SK-N-SH (cell line): ENCODE measurements around the gene SHROOM2. TPM values are rescaled to one million over a fixed set of nuclear protein-coding genes. Genes with fewer than 3 reads are reported as not detected.

Experiments used
- CTCF ChIA-PET: fragments of 300-600, 350-600 bp; formaldehyde crosslinking; extraction: SDS; loops from one replicate; lab custom pipeline; 2021; lab: Yijun Ruan, JAX
- POLR2A ChIA-PET: fragments of 350-600 bp; sonication (Branson Sonifier 250); formaldehyde crosslinking; extraction: SDS; loops from one replicate; lab custom pipeline; 2020; ENCODE audit warnings: antibody characterized with exemption, inconsistent platforms; lab: Yijun Ruan, JAX
- DNase-seq: peaks from one replicate; pipeline ENCODE4 v3.0.0; 2012
- H2AFZ ChIP-seq: fragments of 200-600 bp; sonication (generic); 2 replicates; pipeline ENCODE4 v1.8.1; 2016; ENCODE audit warnings: antibody characterized with exemption, mild to moderate bottlenecking, low read depth
- H3F3A ChIP-seq: fragments of 200-600 bp; sonication (generic); replicated peaks from 2 replicates; pipeline ENCODE3; 2016; ENCODE audit warnings: antibody characterized with exemption, mild to moderate bottlenecking; ENCODE audit not compliant: insufficient read depth
- H3K27ac ChIP-seq, 2 experiments: fragments of 200-500 bp in 1 of 2; fragments of 200-600 bp in 1 of 2; sonication (Bioruptor generic) in 1 of 2; sonication (generic), shearing (Covaris generic) in 1 of 2; 2 replicates each; pipeline versions ENCODE4 v1.5.1 to v1.6.1; 2014 to 2016; ENCODE audit warnings: low read depth in 2 of 2, inconsistent platforms in 1 of 2, low read length in 1 of 2, mild to moderate bottlenecking in 1 of 2, mixed read lengths in 1 of 2
- H3K27me3 ChIP-seq: fragments of 200-600 bp; sonication (generic), shearing (Covaris generic); 2 replicates; pipeline ENCODE4 v1.6.1; 2016; ENCODE audit warnings: mixed run types; ENCODE audit not compliant: insufficient read depth
- H3K36me3 ChIP-seq, 2 experiments: fragments of 200-500 bp in 1 of 2; fragments of 200-600 bp in 1 of 2; sonication (Bioruptor generic) in 1 of 2; sonication (generic) in 1 of 2; replicated peaks in 1 of 2; 2 replicates each; pipeline versions ENCODE3 to v1.5.1; 2014 to 2016; ENCODE audit warnings: low read length in 1 of 2, mild to moderate bottlenecking in 1 of 2; ENCODE audit not compliant: insufficient read depth in 2 of 2, control insufficient read depth in 1 of 2
- H3K4me1 ChIP-seq, 2 experiments: fragments of 200-500 bp in 1 of 2; fragments of 200-600 bp in 1 of 2; sonication (Bioruptor generic) in 1 of 2; sonication (generic), shearing (Covaris generic) in 1 of 2; 2 replicates each; pipeline versions ENCODE4 v1.5.1 to v1.6.1; 2014 to 2016; ENCODE audit warnings: low read depth in 1 of 2, low read length in 1 of 2, mixed run types in 1 of 2; ENCODE audit not compliant: insufficient read depth in 2 of 2, control insufficient read depth in 1 of 2
- H3K4me2 ChIP-seq: fragments of 200-600 bp; sonication (generic), shearing (Covaris generic); 2 replicates; pipeline ENCODE4 v1.6.1; 2017; ENCODE audit warnings: mixed run types
- H3K4me3 ChIP-seq, 2 experiments: fragments of 200-500 bp in 1 of 2; fragments of 200-600 bp in 1 of 2; sonication (Bioruptor generic) in 1 of 2; sonication (generic), shearing (Covaris generic) in 1 of 2; 2 replicates each; pipeline versions ENCODE4 v1.5.1 to v1.8.1; 2014 to 2016; ENCODE audit warnings: low read depth in 2 of 2, inconsistent platforms in 1 of 2, low read length in 1 of 2, mild to moderate bottlenecking in 1 of 2, mixed read lengths in 1 of 2, moderate library complexity in 1 of 2
- H3K79me2 ChIP-seq: fragments of 200-600 bp; sonication (generic); 2 replicates; pipeline ENCODE4 v1.8.1; 2017; ENCODE audit warnings: mild to moderate bottlenecking; ENCODE audit not compliant: insufficient read depth
- H3K9ac ChIP-seq: fragments of 200-600 bp; sonication (generic); 2 replicates; pipeline ENCODE4 v1.6.1; 2017; ENCODE audit warnings: mixed run types
- H3K9me2 ChIP-seq: fragments of 200-600 bp; sonication (generic); 2 replicates; pipeline ENCODE4 v1.6.1; 2017; ENCODE audit warnings: mixed run types
- H3K9me3 ChIP-seq: fragments of 200-600 bp; sonication (generic); 2 replicates; pipeline ENCODE4 v1.6.1; 2017; ENCODE audit warnings: mixed run types, mild to moderate bottlenecking, moderate library complexity
- H4K20me1 ChIP-seq: fragments of 200-600 bp; sonication (generic); 2 replicates; pipeline ENCODE4 v1.6.1; 2017; ENCODE audit warnings: mild to moderate bottlenecking, mixed run types; ENCODE audit not compliant: insufficient read depth
- ELF1 ChIP-seq: IDR thresholded peaks from 2 replicates; pipeline ENCODE4 v1.4.0; 2012
- EP300 ChIP-seq, 2 experiments: IDR thresholded peaks; 2 replicates each; pipeline versions ENCODE4 v1.4.0 to v1.6.1; 2012; ENCODE audit warnings: borderline replicate concordance in 1 of 2, low read depth in 1 of 2, low read length in 1 of 2
- EZH2phosphoT487 ChIP-seq: fragments of 200-600 bp; sonication (generic); IDR thresholded peaks from 2 replicates; pipeline ENCODE4 v1.6.1; 2017; ENCODE audit warnings: low read depth, mixed run types, mild to moderate bottlenecking, antibody characterized with exemption, moderate library complexity, borderline replicate concordance
- FOSL2 ChIP-seq: IDR thresholded peaks from 2 replicates; pipeline ENCODE4 v1.4.0; 2012; ENCODE audit warnings: low read depth, mild to moderate bottlenecking, moderate library complexity, borderline replicate concordance
- FOXJ3 ChIP-seq: sonication (generic); formaldehyde crosslinking; IDR thresholded peaks from 2 replicates; pipeline ENCODE4 v1.5.1; 2020; ENCODE audit warnings: mild to moderate bottlenecking, missing genetic modification reagents
- FOXM1 ChIP-seq: IDR thresholded peaks from 2 replicates; pipeline ENCODE4 v1.4.0; 2012; ENCODE audit warnings: low read depth, mild to moderate bottlenecking
- GABPA ChIP-seq: IDR thresholded peaks from 2 replicates; pipeline ENCODE4 v1.4.0; 2012; ENCODE audit warnings: low read depth, mild to moderate bottlenecking
- JUND ChIP-seq: IDR thresholded peaks from 2 replicates; pipeline ENCODE4 v1.4.0; 2012
- MEF2A ChIP-seq: IDR thresholded peaks from 2 replicates; pipeline ENCODE4 v1.4.0; 2012; ENCODE audit warnings: low read depth, borderline replicate concordance
- NFIC ChIP-seq: IDR thresholded peaks from 2 replicates; pipeline ENCODE4 v1.4.0; 2012; ENCODE audit warnings: borderline replicate concordance
- RAD21 ChIP-seq: IDR thresholded peaks from 2 replicates; pipeline ENCODE4 v1.6.1; 2012; ENCODE audit warnings: mild to moderate bottlenecking, low read length
- SMC3 ChIP-seq: IDR thresholded peaks from 2 replicates; pipeline ENCODE4 v1.6.1; 2012; ENCODE audit warnings: low read depth, low read length, improper control_type of control experiment
- TAF1 ChIP-seq: IDR thresholded peaks from 2 replicates; pipeline ENCODE4 v1.6.1; 2012; ENCODE audit warnings: low read depth, mild to moderate bottlenecking, low read length, moderate library complexity, borderline replicate concordance
- TCF12 ChIP-seq: IDR thresholded peaks from 2 replicates; pipeline ENCODE4 v1.4.0; 2012
- YY1 ChIP-seq: IDR thresholded peaks from 2 replicates; pipeline ENCODE4 v1.4.0; 2012; ENCODE audit warnings: low read depth, mild to moderate bottlenecking
- WGBS: methylation state at CpG from one replicate; pipeline ENCODE4 v1.1.6; 2017; ENCODE audit warnings: low lambda C conversion rate; 5-methylcytosine and 5-hydroxymethylcytosine counted together
- polyA plus RNA-seq, 3 experiments: library from polyadenylated mRNA; depleted of rRNA; stranded (reverse); fragments of >200 nt; gene quantifications; 2 replicates each; pipeline ENCODE4 v1.2.3, GENCODE V29; 2012
- TF ChIP-seq, protein P1 (sequence below): fragments of 150-350 bp; IDR thresholded peaks from 2 replicates; pipeline ENCODE4 v1.6.1; 2017; ENCODE audit warnings: antibody characterized with exemption, low read length, low read depth, borderline replicate concordance

SHROOM2 gene
- polyA plus RNA-seq, 1 of the 3 experiments (the other 2 are of a cell fraction): not detected

DNA sequence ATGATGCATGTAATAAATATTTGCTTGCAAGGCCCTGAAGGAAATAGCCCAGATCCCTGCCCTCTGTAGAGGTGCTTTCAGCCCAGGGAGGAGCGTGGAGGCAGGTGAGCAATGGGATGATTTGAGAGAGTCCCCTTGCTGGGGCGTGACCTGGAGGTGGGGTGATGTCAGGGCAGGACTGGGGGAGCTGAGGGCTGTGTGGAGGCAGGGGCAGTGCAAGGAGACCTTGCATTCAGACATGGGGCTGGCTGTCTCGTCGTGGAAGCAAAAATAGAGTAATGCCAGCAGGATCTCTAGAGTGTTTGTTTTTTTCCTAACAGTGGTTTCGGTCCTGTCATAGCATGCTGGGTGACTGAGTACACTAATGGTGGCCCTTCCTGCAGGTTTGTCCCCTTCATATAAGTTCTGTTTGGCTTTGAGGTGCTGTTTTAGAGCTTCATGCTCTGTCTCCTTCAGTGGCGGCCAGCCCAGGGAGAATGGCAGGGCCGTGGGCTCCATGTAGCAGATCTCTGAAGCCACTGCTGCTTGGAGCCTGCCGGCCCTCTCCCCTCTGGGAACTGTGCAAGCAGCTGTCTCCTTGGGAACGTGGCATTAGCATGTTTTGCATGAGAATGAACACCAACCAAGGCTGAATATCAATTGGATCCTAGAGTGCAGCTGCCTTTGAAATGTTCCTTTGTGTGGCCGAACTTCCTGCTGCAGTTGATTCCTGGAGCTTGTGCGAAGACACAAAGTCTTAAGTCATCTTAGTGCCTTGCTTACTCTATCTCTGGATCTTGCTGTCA lies 141.7 kb downstream of the SHROOM2 start:
- no peaks in the 10 kb centered on the region for H3K4me1 ChIP-seq
- CTCF ChIA-PET: no interaction called here
- H3K79me2 ChIP-seq: no peaks in the 10 kb centered on the region
- no peak for DNase-seq
- H3K9ac ChIP-seq: no peak overlapping the region
- H2AFZ ChIP-seq: no peak overlapping the region
- TF ChIP-seq JUND: no peak
- TF ChIP-seq FOSL2: no peak
- no peak for TF ChIP-seq FOXJ3 (CRISPR knock-in tag)
- no peak for TF ChIP-seq YY1
- TF ChIP-seq ELF1: no peak
- TF ChIP-seq, protein P1, sequence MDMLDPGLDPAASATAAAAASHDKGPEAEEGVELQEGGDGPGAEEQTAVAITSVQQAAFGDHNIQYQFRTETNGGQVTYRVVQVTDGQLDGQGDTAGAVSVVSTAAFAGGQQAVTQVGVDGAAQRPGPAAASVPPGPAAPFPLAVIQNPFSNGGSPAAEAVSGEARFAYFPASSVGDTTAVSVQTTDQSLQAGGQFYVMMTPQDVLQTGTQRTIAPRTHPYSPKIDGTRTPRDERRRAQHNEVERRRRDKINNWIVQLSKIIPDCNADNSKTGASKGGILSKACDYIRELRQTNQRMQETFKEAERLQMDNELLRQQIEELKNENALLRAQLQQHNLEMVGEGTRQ: no peak
- no peak for TF ChIP-seq SMC3
- TF ChIP-seq, all 33 proteins: peak for 0
- POLR2A ChIA-PET: no interaction called here
- Histone ChIP-seq H3K9me2 (no peaks in the 10 kb centered on the region), H3K9me3 (no peaks in the 10 kb centered on the region), H3K36me3 (no peaks in the 10 kb centered on the region), H3K27ac (no peak overlapping the region), H4K20me1 (no peaks in the 10 kb centered on the region), H3K4me3 (no peak overlapping the region), H3F3A (no peaks in the 10 kb centered on the region), H3K4me2 (no peak overlapping the region), H3K27me3 (no peaks in the 10 kb centered on the region)
- WGBS: 27% methylated on average over 10 of the region's 11 CpGs

DNA sequence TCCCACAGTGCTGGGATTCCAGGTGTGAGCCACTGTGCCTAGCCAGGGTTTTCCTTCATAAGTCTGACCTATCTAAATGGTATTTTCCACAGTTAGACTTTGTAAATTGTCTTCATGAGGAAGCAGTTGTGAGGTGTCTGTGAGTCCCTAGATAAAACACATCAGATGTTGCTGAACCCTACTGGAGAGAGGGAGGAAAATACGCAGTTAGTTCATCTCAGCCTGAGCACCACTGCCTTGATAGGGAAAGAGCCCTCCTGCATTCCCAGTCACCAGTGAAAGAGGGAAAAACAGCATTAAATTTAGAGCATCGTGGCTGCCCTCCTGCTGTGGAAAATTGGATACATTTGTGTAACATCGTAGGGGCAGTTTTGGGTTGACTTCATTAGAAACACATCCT lies 149.2 kb downstream of the SHROOM2 start:
- no peaks in the 10 kb centered on the region for H3K9me2 ChIP-seq
- H3K36me3 ChIP-seq: no peaks in the 10 kb centered on the region
- 34% methylated on average over 3 of the region's 3 CpGs for WGBS
- ChIA-PET CTCF (no interaction called here), POLR2A (no interaction called here)
- no peak overlapping the region for H3K27ac ChIP-seq
- no peak overlapping the region for H2AFZ ChIP-seq
- H3F3A ChIP-seq: no peaks in the 10 kb centered on the region
- H4K20me1 ChIP-seq: no peaks in the 10 kb centered on the region
- H3K27me3 ChIP-seq: no peaks in the 10 kb centered on the region
- H3K4me3 ChIP-seq: no peak overlapping the region
- H3K79me2 ChIP-seq: no peaks in the 10 kb centered on the region
- H3K9me3 ChIP-seq: no peaks in the 10 kb centered on the region
- no peak overlapping the region for H3K9ac ChIP-seq
- DNase-seq: no peak
- no peak overlapping the region for H3K4me2 ChIP-seq
- TF ChIP-seq TAF1 (no peak), NFIC (no peak), GABPA (no peak), RAD21 (no peak), FOXM1 (no peak), TCF12 (no peak), EP300 (IDR thresholded peaks at IDR 0.05; ENCODE audit: borderline replicate concordance in 1 of 2, low read depth in 1 of 2, low read length in 1 of 2) (no peak), JUND (no peak), EZH2phosphoT487 (no peak), MEF2A (no peak)
- TF ChIP-seq, protein P1: no peak
- no peaks in the 10 kb centered on the region for H3K4me1 ChIP-seq
